KOPT-K1 (cell line): Measurements from ENCODE around the gene PRSS36.
"Not testable (repeated sequence)": the region's sequence is repeated elsewhere in the genome, so short reads cannot be mapped to it uniquely, and the experiment has no call there.

ENCODE experiments used
- H3K27ac ChIP-seq: fragments of 200-600 bp; sonication (generic); 2 replicates; pipeline ENCODE4 v1.5.1; 2016; ENCODE audit warnings: antibody characterized with exemption, mild to moderate bottlenecking, low read depth, low read length; ENCODE audit not compliant: poor library complexity, severe bottlenecking
- H3K36me3 ChIP-seq: fragments of 200-600 bp; sonication (generic); 2 replicates; pipeline ENCODE4 v1.5.1; 2017; ENCODE audit warnings: antibody characterized with exemption, mild to moderate bottlenecking, low read length, moderate library complexity; ENCODE audit not compliant: insufficient read depth
- H3K9me3 ChIP-seq: fragments of 200-600 bp; sonication (generic); 2 replicates; pipeline ENCODE4 v1.5.1; 2017; ENCODE audit warnings: antibody characterized with exemption, low read length, mild to moderate bottlenecking; ENCODE audit not compliant: insufficient read depth, poor library complexity, severe bottlenecking

The PRSS36 gene

DNA sequence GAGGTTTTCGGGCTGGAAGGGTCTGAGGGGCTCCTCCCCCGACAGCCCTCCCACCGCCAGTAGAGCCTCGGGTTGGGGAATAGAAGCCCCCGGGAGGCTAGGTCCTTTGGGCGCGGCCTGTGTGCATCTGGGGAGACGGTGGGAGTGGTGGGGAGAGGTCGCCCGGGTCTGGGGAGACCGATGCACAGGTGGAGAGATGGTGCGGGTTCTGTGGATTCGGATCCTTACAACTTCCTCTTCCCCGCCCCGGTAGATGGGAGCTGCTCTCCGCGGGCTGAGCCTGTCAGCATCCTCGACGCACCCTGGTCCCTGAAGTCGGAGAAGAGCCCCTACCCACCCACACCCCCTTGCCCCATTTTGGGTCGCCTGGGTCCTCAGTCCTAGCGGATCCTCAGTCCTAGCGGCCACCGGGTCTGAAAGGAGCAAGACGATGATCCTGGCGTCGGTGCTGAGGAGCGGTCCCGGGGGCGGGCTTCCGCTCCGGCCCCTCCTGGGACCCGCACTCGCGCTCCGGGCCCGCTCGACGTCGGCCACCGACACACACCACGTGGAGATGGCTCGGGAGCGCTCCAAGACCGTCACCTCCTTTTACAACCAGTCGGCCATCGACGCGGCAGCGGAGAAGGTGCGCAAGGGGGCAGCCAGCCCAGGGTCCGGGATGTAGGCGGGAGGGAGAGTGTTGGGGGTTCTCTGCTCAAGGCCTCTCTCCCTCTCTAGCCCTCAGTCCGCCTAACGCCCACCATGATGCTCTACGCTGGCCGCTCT lies 40.9 kb downstream of the PRSS36 start:
- Histone ChIP-seq H3K36me3 (peaks cover 39% of the 10 kb centered on the region), H3K27ac (peak overlapping the region; percentile 69), H3K9me3 (no peaks in the 10 kb centered on the region)

GRCh38 chr16:31108035-31108793 lies 41.7 kb downstream of the PRSS36 start, which contains the start of gene BCKDK:
BCKDK (plus strand) TSS chr16:31108386; CDS start chr16:31109224, 838 bp downstream.
- H3K36me3 ChIP-seq = peaks cover 38% of the 10 kb centered on the region
- H3K27ac ChIP-seq = peak within 1 kb of the TSS; percentile 69

DNA sequence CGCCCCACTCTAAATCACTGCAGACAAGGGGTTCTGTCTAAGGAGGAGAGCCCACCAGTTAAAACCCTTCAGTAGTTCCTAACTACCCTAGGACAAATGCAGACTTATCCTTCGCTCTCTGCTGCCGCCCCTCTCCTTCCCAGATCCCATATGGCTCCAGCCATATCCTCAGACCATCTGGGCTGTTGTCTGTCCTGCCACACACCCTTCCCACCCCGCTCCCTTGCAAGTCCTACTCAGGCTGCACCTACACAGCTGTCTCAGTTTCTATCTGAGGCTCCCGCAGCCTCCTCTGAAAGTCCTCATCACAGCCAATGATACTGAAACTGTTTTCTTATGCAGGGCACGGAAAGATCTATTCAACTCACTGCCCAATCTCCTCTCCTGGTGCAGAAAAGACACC lies 42.4 kb downstream of the PRSS36 start:
- H3K36me3 ChIP-seq = peaks cover 31% of the 10 kb centered on the region
- H3K9me3 ChIP-seq = no peaks in the 10 kb centered on the region
- H3K27ac ChIP-seq = peak overlapping the region; percentile 69

More at GRCh38 chr16:31108035-31108793, 41.7 kb downstream of the PRSS36 start, which contains the start of gene BCKDK:
- H3K9me3 ChIP-seq = no peaks in the 10 kb centered on the region

DNA sequence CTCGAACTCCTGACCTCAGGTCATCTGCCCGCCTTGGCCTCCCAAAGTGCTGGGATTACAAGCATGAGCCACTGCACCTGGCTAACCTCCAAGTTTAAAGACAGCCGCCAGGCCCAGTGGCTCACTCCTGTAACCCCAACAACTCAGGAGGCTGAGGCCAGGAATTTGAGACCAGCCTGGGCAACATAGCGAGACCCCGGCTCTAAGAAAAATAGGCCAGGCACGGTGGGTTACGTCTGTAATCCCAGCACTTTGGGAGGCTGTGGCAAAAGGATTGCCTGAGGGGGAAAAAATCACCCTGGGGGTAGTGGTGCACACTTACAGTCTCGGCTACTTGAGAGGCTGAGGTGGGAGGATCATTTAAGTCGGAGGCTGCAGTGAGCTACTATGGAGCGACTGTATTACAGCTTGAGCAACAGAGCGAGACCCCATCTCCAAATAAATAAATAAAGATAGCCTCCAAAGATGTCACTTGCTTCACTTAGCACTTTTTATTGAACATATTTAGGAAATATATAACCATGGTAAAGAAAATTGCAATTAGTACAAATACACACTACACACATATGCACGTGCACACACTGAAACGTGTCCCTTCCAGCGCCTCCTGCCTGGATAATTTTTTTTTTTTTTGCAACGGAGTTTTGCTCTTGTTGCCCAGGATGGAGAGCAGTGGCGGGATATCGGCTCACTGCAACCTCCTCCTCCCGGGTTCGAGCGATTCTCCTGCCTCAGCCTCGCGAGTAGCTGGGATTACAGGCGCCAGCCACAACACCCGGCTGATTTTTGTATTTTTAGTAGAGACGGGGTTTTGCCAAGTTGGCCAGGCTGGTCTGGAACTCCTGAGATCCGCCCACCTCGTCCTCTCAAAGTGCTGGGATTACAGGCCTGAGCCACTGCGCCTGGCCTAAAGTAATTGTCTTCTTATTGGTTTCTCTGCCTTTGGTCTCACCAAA lies 43.1 kb downstream of the PRSS36 start:
- Histone ChIP-seq H3K36me3 (peaks cover 24% of the 10 kb centered on the region), H3K9me3 (no peaks in the 10 kb centered on the region), H3K27ac (no peak overlapping the region)

DNA sequence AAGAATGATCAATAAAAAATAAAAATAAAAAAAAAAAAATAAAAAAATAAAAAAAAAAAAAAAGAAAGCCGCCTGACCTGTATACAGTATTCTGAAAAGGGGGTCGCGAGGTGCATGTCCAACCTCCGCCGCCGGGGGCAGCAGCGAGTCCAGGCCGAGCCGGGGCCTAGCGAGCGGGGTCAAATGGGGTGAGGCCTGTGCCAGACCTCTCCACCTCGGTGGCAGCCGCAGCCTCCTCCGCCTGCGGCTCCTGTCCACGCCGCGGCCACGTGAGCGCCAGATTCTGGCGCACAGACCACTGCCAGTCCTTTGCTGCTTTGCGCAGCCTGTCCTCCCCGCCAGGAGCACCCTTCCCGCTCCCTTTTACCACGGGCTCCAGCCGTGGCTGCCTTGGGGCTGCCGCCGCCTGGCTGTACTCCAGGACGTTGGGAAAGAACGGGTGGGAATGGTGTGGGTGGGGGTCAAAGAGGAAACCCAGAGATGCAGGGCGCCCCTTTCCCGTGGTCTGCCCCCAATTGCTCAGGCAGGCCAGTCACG lies 44.1 kb downstream of the PRSS36 start:
- H3K36me3 ChIP-seq = peaks cover 13% of the 10 kb centered on the region
- peak overlapping the region; percentile 79 for H3K27ac ChIP-seq
- H3K9me3 ChIP-seq = no peaks in the 10 kb centered on the region

- not testable (repeated sequence) for H3K27ac ChIP-seq
These were observed 48.8 kb downstream of the PRSS36 start for GRCh38 chr16:31100876-31101641.

DNA sequence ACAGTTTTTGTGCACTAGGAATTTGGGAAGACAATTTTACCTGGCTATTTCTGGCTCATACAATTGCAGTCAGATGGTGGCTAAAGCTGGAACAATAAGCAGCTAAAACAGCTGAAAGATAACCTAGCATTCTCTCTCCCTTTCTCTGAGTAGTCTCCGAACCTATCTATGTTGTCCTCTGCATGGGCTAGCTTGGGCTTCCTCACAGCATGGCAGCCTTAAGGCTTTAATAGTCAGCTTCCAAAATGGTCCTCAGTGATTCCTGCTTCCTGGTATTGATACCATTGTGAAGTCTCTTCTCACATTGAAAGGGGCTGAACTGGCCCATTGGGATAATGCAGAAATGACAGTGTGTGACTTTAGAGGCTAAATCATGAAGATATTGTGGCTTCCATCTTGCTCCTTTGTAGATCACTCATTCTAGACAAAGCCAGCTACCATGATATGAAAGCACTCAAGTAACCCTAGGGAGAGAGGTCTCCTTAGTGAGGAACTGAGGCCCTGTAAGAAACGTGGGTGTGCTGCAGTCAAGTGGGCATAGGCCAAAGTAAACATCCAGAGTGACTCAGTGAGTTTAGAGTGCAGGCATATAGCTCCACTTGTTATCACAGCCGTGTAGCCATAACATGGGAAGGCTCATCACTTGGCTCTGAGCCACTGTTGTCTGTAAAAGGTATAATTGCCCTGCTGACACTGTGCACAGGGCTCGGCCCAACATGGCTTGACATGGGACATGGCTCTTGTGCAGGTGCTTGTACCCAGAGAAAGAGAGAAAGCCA lies 49.8 kb downstream of the PRSS36 start:
- Histone ChIP-seq H3K36me3 (no peaks in the 10 kb centered on the region), H3K9me3 (no peaks in the 10 kb centered on the region), H3K27ac (no peak overlapping the region)

More at GRCh38 chr16:31100876-31101641, 48.8 kb downstream of the PRSS36 start:
- H3K36me3 ChIP-seq, H3K9me3 ChIP-seq: not testable (repeated sequence)

DNA sequence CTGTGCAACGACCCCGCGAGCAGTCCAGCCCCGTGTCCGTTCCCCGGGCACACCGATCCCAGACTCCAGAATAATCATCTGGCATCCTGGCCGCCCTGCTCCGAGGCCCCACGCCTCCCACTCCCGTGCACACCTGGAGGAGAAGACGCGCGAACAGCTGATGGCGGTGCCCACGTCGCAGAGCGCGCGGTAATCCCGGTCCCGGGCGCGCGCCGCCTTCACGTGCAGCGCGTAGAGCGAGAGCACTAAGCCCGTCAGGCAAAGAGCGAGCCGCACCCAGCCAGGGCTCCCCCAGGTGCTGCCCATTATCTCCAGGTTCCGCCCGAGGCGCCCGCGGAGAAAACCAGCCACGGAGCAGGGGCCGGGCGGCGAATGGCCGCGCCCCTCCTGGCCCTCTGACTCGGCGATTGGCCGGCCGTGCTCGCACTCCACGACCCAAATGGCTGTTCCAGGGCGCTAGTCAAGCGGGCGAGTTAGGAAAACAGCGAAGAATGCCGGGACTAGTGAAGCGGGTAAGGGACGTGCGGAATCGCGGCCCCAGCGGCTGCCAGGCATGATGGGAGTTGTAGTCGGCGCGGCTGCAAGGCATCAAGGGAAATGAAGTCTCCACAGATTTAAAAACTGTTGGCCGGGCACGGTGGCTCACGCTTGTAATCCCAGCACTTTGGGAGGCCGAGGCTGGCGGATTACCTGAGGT lies 55.3 kb downstream of the PRSS36 start, which contains the start of gene VKORC1:
VKORC1 (minus strand) TSS at position 374 of the 697 bp plus-strand sequence; CDS start at position 306, 68 bp downstream.
- H3K27ac ChIP-seq = peak within 1 kb of the TSS; percentile 77
- H3K9me3 ChIP-seq = no peaks in the 10 kb centered on the region
- H3K36me3 ChIP-seq = peaks cover 23% of the 10 kb centered on the region

DNA sequence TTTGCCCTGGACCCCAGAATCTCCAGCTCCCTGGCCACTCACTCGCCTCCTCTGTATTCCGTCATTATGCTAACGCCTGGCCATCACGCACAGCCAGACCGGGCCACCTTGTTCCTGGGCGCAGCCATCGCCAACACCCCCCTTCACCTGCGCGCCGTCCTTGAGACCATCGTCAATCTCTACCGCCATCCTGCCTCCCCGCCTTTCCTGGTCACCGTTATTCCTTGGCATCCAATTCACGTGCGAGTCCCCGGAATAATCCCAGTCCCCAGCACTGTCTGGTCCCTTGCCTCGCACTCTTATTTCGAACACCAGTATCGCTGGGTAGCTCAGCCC lies 55.8 kb downstream of the PRSS36 start:
- H3K27ac ChIP-seq = peak overlapping the region; percentile 77

GRCh38 chr16:31093132-31093703 lies 56.6 kb downstream of the PRSS36 start:
- H3K27ac ChIP-seq = no peak overlapping the region
- peaks cover 34% of the 10 kb centered on the region for H3K36me3 ChIP-seq
- no peaks in the 10 kb centered on the region for H3K9me3 ChIP-seq

More for the DNA sequence above, 55.8 kb downstream of the PRSS36 start:
- Histone ChIP-seq H3K36me3 (peaks cover 26% of the 10 kb centered on the region), H3K9me3 (no peaks in the 10 kb centered on the region)

DNA sequence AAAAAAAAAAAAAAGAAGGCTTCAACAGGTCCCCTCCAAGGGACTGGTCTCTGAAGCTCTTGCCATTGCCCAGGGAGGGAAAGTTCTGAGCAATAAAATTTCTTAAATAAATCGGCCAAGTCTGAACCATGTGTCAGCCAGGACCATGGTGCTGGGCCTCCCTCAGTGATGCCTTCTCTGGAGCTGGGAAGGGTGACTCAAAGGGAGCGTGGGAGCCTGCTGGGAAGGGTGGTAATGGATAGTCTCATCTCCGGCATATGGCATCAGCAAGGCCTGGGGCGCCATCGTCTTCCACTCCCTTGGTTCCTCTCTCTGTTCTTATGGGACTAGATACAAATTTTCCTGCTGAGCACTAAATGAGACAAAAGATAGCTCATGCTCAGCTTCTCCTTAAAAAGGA lies 57.5 kb downstream of the PRSS36 start:
- Histone ChIP-seq H3K36me3 (peaks cover 43% of the 10 kb centered on the region), H3K9me3 (no peaks in the 10 kb centered on the region), H3K27ac (no peak overlapping the region)

DNA sequence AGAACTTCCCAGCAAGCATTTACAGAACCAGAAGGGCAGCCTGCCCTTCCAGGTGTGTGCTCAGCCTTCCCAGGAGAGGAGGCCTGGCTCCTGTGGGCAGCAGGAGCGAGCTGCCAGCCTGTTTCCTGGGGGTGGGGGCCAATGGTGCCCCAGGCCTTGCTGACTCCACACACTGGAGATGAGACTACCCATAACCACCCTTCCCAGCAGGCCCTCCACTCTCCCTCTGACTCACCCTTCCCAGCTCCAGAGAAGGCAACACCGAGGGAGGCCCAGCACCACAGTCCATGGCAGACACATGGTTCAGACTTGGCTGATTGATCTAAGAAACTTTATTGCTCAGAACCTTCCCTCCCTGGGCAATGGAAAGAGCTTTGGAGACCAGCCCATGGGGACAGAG lies 59.3 kb downstream of the PRSS36 start:
- H3K27ac ChIP-seq = no peak overlapping the region
- peaks cover 61% of the 10 kb centered on the region for H3K36me3 ChIP-seq
- H3K9me3 ChIP-seq = no peaks in the 10 kb centered on the region
